ENCODE data around the gene ITGB4. TPM values are rescaled to one million over a fixed set of nuclear protein-coding genes. Genes with fewer than 3 reads are reported as not detected.

ITGB4 gene
- total and polyA plus RNA-seq, 5 donors, result 12.7 to 29.7 (median 20.3) TPM

DNA sequence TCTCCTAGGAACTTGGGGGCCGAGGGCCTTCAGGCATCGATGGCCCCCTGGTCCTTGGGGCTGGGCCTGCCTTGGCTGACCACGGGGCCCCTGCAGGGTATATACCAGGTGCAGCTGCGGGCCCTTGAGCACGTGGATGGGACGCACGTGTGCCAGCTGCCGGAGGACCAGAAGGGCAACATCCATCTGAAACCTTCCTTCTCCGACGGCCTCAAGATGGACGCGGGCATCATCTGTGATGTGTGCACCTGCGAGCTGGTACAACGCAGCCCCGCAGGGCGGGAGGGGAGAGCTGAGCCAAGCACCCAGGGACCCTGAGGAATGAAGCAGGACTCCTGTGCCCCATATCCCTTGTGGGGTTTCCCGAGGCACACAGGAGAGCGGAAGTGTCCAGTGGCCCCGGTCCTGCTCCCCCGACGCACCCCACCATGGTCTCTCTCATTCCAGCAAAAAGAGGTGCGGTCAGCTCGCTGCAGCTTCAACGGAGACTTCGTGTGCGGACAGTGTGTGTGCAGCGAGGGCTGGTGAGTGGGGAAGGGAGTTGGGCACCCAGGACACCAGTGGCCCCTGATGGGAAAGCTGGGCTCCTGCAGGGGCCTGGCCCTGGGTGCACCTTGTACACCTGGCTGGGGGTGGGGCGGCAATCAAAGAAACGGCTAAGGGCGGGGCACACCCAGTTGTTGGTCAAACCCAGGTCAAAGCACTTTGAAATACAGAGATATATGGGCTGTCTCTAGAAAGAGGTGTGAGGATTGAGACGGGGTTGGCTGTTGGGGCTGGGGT lies 10.6 kb downstream of the ITGB4 start:
- ATAC-seq, result no peak
- Histone ChIP-seq H3K27ac (ENCODE audit: low read length) (no peak overlapping the region), H3K4me1 (ENCODE audit: control insufficient read depth, insufficient read depth, low read length) (no peaks in the 10 kb centered on the region), H3K4me3 (ENCODE audit: low read length) (no peak overlapping the region), H3K9me3 (ENCODE audit: control insufficient read depth, low read length) (no peaks in the 10 kb centered on the region), H3K27me3 (ENCODE audit: control insufficient read depth, insufficient read depth) (no peaks in the 10 kb centered on the region)
- DNase-seq, result no peak
- intact Hi-C loops (cut with DNase I), result no loop called here
- WGBS, result 92% methylated on average over 31 of the region's 31 CpGs

DNA sequence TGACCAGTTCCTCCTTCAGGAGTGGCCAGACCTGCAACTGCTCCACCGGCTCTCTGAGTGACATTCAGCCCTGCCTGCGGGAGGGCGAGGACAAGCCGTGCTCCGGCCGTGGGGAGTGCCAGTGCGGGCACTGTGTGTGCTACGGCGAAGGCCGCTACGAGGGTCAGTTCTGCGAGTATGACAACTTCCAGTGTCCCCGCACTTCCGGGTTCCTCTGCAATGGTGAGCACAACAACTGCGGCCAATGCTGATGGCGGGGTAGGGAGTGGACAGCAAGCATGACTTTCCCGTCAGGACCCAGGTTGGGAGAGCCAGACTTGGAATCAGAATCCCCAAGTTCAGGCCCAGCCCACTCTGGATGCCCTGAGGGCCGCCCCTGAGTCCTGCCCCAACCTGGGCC lies 12.2 kb downstream of the ITGB4 start:
- no peaks in the 10 kb centered on the region for H3K27me3 ChIP-seq (ENCODE audit: control insufficient read depth, insufficient read depth)
- WGBS, result 91% methylated on average over 18 of the region's 18 CpGs
- no peak overlapping the region for H3K27ac ChIP-seq (ENCODE audit: low read length)
- ATAC-seq, result no peak
- H3K4me1 ChIP-seq (ENCODE audit: control insufficient read depth, insufficient read depth, low read length), result no peaks in the 10 kb centered on the region
- intact Hi-C loops (cut with DNase I), result no loop called here
- H3K4me3 ChIP-seq (ENCODE audit: low read length), result no peak overlapping the region
- H3K9me3 ChIP-seq (ENCODE audit: control insufficient read depth, low read length), result no peaks in the 10 kb centered on the region
- DNase-seq, result no peak

DNA sequence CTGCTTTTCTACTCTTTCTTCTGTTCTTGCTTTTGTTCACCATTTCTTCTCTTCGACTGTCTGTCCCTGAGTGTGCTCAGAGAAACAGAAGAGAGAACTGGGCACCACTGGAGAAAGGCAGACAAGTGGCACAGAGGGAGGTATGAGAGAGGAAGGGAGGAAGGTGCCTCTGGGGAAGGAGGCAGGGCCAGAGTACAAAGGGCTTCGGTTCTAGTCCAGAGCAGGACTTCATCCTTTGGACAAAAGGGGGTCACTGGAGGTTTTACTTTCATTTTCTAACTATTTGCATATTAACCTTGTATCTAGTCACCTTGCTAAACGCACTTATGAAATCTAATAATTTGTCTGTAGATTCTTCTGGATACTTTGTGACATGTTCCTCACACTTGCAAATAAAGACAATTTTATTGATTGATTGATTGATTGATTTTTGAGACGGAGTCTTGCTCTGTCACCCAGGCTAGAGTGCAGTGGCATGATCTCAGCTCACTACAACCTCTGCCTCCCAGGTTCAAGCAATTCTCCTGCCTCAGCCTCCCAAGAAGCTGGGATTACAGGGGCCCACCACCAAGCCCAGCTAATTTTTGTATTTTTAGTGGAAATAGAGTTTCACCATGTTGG lies 13.5 kb downstream of the ITGB4 start:
- WGBS, result 78% methylated on average over 4 of the region's 4 CpGs
- Histone ChIP-seq H3K27ac (ENCODE audit: low read length) (no peak overlapping the region), H3K9me3 (ENCODE audit: control insufficient read depth, low read length) (no peaks in the 10 kb centered on the region), H3K4me1 (ENCODE audit: control insufficient read depth, insufficient read depth, low read length) (no peaks in the 10 kb centered on the region), H3K27me3 (ENCODE audit: control insufficient read depth, insufficient read depth) (no peaks in the 10 kb centered on the region), H3K4me3 (ENCODE audit: low read length) (no peak overlapping the region)
- intact Hi-C loops (cut with DNase I), result no loop called here
- DNase-seq (no peak), ATAC-seq (no peak)

DNA sequence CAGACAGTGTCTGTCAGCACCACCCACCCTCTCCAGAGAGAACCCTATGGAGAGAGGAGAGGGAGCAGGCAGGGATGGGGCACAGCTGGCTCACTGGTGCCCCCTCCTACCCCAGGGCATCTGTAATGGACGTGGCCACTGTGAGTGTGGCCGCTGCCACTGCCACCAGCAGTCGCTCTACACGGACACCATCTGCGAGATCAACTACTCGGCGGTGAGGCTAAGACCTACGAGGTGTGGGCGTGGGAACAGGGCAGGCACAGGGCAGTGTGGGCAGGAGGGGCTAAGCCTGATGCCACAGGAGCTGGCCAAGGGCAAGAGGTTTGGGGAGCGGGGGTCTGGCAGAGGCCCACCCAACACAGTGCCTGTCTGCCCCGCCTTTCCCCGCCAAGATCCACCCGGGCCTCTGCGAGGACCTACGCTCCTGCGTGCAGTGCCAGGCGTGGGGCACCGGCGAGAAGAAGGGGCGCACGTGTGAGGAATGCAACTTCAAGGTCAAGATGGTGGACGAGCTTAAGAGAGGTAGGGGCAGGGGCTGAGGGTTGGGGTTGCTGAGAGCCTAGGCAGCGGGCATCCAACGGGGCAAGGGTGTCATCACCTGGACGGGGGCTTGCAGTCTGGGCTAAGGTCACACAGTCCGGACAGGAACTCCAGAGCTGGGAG lies 15.0 kb downstream of the ITGB4 start:
- intact Hi-C loops (cut with DNase I), result no loop called here
- Histone ChIP-seq H3K27me3 (ENCODE audit: control insufficient read depth, insufficient read depth) (no peaks in the 10 kb centered on the region), H3K27ac (ENCODE audit: low read length) (no peak overlapping the region), H3K4me3 (ENCODE audit: low read length) (no peak overlapping the region), H3K9me3 (ENCODE audit: control insufficient read depth, low read length) (no peaks in the 10 kb centered on the region), H3K4me1 (ENCODE audit: control insufficient read depth, insufficient read depth, low read length) (no peaks in the 10 kb centered on the region)
- 87% methylated on average over 26 of the region's 26 CpGs for WGBS
- no peak for ATAC-seq
- DNase-seq, result no peak

DNA sequence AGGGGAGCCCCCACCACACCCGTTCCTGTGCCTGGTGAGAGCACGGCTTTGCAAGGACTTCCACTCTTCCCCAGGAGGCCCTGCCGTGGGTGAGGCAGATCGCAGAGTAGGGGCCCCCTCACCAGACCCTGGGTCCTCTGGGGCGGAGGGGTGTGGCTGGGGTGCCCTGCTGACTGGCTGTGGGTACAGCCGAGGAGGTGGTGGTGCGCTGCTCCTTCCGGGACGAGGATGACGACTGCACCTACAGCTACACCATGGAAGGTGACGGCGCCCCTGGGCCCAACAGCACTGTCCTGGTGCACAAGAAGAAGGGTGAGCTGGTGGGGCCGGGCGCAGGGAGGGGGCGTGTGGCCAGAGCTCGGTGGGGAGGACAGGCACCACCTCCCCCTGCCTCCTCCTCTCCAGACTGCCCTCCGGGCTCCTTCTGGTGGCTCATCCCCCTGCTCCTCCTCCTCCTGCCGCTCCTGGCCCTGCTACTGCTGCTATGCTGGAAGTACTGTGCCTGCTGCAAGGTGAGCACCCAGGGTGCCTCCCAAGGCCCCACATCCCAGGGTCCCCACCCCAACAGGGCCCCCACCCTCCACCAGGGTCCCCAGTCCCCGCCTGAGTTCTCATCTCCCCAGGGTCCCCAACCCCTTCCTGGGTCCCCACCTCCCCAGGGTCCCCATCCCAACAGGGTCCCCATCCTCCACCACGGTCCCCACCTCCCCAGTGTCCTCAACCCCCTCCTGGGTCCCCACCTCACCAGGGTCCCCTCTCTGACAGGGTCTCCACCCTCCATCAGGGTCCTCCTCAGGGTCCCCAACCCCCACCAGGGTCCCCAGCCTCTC lies 16.1 kb downstream of the ITGB4 start:
- intact Hi-C loops (cut with DNase I), result no loop called here
- Histone ChIP-seq H3K9me3 (ENCODE audit: control insufficient read depth, low read length) (no peaks in the 10 kb centered on the region), H3K27ac (ENCODE audit: low read length) (no peak overlapping the region), H3K4me3 (ENCODE audit: low read length) (no peak overlapping the region), H3K4me1 (ENCODE audit: control insufficient read depth, insufficient read depth, low read length) (no peaks in the 10 kb centered on the region), H3K27me3 (ENCODE audit: control insufficient read depth, insufficient read depth) (no peaks in the 10 kb centered on the region)
- DNase-seq (no peak), ATAC-seq (no peak)
- 79% methylated on average over 20 of the region's 20 CpGs for WGBS

DNA sequence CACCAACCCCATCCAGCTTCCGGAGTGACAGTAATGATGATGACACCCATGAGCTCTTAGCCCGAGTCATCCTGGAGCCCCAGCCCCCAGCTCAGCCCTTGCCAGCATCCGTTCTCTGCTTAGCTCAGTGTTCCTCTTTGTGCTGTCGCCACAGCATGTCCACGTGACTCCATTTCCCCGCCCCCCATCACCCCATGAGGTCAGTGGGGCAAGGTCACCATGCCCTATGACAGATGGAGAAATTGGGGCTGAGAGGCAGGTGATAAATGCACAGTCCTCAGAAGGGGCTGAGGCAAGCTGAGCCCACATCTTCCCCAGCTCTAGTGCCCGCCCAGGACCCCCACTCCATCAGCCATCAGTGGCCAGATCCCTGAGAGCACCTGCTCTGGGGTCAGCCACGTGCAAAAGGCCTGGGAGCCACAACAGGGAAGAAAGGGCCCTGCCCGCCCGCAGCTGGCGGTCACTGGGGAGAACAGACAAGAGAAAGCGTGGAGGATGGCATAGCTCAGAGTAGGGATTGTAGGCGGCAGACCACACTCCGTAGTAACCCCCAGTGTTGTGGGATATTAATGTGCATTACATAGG lies 17.1 kb downstream of the ITGB4 start:
- DNase-seq (peak in 1 of 3 donors; percentile 53), ATAC-seq (peak in 1 of 2 donors; percentile 14)
- Histone ChIP-seq H3K4me1 (ENCODE audit: control insufficient read depth, insufficient read depth, low read length) (no peaks in the 10 kb centered on the region), H3K27me3 (ENCODE audit: control insufficient read depth, insufficient read depth) (no peaks in the 10 kb centered on the region), H3K27ac (ENCODE audit: low read length) (no peak overlapping the region), H3K4me3 (ENCODE audit: low read length) (no peak overlapping the region), H3K9me3 (ENCODE audit: control insufficient read depth, low read length) (no peaks in the 10 kb centered on the region)
- intact Hi-C loops (cut with DNase I), result no loop called here
- 56% methylated on average over 14 of the region's 14 CpGs for WGBS

DNA sequence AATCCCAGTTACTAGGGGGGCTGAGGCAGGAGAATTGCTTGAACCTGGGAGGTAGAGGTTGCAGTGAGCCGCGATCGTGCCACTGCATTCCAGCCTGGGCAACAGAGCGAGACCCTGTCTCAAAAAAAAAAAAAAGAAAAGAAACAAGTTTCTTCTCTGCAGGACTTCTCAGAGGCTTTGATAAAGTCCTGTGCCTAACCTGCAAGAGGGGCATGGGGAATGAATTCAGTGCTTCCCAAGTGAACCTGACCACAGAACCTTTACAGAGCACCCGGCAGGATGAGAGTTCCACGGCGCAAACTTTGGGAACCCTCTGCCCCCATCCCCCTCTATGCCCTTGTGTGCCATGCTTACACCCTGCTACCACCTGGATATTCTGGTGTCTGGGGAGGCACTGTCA lies 17.9 kb downstream of the ITGB4 start:
- DNase-seq (no peak), ATAC-seq (no peak)
- no peak overlapping the region for H3K27ac ChIP-seq (ENCODE audit: low read length)
- H3K4me3 ChIP-seq (ENCODE audit: low read length), result no peak overlapping the region
- no peaks in the 10 kb centered on the region for H3K9me3 ChIP-seq (ENCODE audit: control insufficient read depth, low read length)
- no peaks in the 10 kb centered on the region for H3K27me3 ChIP-seq (ENCODE audit: control insufficient read depth, insufficient read depth)
- WGBS, result 89% methylated on average over 7 of the region's 7 CpGs
- H3K4me1 ChIP-seq (ENCODE audit: control insufficient read depth, insufficient read depth, low read length), result no peaks in the 10 kb centered on the region
- intact Hi-C loops (cut with DNase I), result no loop called here

DNA sequence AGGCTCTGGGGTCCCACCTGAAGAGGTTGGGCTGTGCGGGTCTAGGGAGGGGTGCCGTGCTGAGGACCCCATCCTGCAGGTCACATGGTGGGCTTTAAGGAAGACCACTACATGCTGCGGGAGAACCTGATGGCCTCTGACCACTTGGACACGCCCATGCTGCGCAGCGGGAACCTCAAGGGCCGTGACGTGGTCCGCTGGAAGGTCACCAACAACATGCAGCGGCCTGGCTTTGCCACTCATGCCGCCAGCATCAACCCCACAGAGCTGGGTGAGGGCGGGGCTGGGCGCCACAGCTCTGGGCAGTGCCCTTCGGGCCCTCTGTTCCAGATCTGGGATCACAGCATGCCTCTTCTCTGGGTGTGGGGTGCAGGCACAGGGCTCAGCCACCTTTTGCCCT lies 18.5 kb downstream of the ITGB4 start:
- DNase-seq (no peak), ATAC-seq (no peak)
- no peak overlapping the region for H3K4me3 ChIP-seq (ENCODE audit: low read length)
- no peak overlapping the region for H3K27ac ChIP-seq (ENCODE audit: low read length)
- H3K27me3 ChIP-seq (ENCODE audit: control insufficient read depth, insufficient read depth), result no peaks in the 10 kb centered on the region
- WGBS, result 90% methylated on average over 14 of the region's 14 CpGs
- H3K4me1 ChIP-seq (ENCODE audit: control insufficient read depth, insufficient read depth, low read length), result no peaks in the 10 kb centered on the region
- intact Hi-C loops (cut with DNase I), result loop anchor here in 2 of 4 donors (5.0 kb wide), 2 partner anchors 32 to 58 kb away; no protein-coding TSS in a partner anchor
- H3K9me3 ChIP-seq (ENCODE audit: control insufficient read depth, low read length), result no peaks in the 10 kb centered on the region

DNA sequence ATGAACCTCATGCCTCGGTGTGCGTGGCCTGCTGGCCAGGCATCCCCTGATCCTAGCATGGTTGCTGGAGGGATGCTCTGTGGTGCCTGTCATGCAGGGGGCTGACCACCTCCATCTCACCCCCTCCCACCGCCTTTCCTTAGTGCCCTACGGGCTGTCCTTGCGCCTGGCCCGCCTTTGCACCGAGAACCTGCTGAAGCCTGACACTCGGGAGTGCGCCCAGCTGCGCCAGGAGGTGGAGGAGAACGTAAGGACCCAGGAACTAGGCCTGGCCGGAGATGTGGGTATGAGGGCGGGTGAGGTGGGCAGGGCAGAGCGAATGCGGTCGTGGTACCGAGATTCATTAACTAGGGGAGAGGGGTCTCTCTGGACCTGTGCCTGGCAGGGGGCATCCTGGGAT lies 19.0 kb downstream of the ITGB4 start:
- Histone ChIP-seq H3K4me1 (ENCODE audit: control insufficient read depth, insufficient read depth, low read length) (no peaks in the 10 kb centered on the region), H3K27me3 (ENCODE audit: control insufficient read depth, insufficient read depth) (no peaks in the 10 kb centered on the region), H3K9me3 (ENCODE audit: control insufficient read depth, low read length) (no peaks in the 10 kb centered on the region), H3K27ac (ENCODE audit: low read length) (no peak overlapping the region), H3K4me3 (ENCODE audit: low read length) (no peak overlapping the region)
- ATAC-seq (no peak), DNase-seq (no peak)
- intact Hi-C loops (cut with DNase I), result loop anchor here in 2 of 4 donors (5.0 kb wide), 2 partner anchors 33 to 58 kb away; no protein-coding TSS in a partner anchor
- 94% methylated on average over 17 of the region's 17 CpGs for WGBS

DNA sequence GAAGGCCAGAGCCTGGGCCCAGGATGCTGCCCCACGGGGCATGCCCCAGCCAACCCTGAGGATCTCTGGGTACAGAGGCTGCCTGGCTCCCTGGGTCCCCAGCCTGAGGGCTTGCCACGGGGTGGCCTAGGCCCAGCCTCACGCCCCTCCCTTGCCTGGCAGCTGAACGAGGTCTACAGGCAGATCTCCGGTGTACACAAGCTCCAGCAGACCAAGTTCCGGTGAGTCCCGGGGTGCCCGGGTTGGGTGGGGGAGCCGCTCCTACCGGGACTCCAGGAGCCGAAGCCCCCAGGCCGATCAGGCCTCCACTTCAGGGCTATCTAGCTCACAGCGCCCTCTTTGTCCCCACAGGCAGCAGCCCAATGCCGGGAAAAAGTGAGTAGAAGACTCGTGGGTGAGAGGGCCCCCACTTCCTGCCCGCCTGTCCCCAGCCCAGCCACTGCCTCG lies 19.4 kb downstream of the ITGB4 start:
- peak in 1 of 3 donors; percentile 29 for DNase-seq
- H3K27me3 ChIP-seq (ENCODE audit: control insufficient read depth, insufficient read depth), result no peaks in the 10 kb centered on the region
- no peak for ATAC-seq
- no peaks in the 10 kb centered on the region for H3K4me1 ChIP-seq (ENCODE audit: control insufficient read depth, insufficient read depth, low read length)
- intact Hi-C loops (cut with DNase I), result loop anchor here in 2 of 4 donors (5.0 kb wide), 2 partner anchors 33 to 58 kb away; no protein-coding TSS in a partner anchor
- H3K9me3 ChIP-seq (ENCODE audit: control insufficient read depth, low read length), result no peaks in the 10 kb centered on the region
- 76% methylated on average over 17 of the region's 17 CpGs for WGBS
- no peak overlapping the region for H3K4me3 ChIP-seq (ENCODE audit: low read length)
- H3K27ac ChIP-seq (ENCODE audit: low read length), result no peak overlapping the region
